Placental epithelial cell (primary cell): ENCODE data around the gene HCN1. TPM values are rescaled to one million over a fixed set of nuclear protein-coding genes. Genes with fewer than 3 reads are reported as not detected.

Experiments
- total RNA-seq: library from RNA; depleted of rRNA; stranded (reverse); fragments of >200 nt; gene quantifications from 2 replicates; pipeline ENCODE4 v1.2.3, GENCODE V29; 2012

The HCN1 gene
- under 0.01 TPM in 1 of 2 replicates, not detected in the other for total RNA-seq

DNA sequence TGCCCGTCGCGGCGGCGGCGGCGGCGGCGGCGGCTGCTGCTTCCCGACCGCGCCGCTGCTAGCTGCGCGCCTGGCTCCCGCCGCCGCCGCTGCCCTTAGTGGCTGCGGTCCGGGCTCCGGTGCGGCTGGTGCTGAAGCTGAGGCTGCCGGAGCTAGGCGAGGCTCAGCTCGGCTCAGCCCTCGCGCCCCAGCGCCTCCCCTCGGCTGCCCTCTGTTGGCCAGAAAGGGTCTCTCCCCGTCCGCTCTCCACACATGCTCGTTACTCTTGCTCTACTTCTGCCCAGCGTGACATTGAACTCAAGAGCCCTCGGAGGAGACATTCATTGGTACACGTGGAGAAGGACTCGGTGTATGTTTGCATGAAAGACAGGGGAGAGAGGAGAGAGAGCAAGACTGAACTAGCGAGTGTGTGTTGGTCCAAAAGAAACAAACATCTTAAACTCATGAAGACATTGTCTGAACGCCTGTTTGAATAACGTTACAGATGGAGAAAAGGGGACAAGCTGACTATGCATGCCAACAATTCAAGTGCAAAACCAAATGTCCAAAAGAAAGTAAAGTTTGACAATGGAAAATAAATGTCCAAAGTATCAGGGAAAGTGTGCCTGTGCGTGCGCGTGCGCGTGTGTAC, at the start of gene HCN1:
HCN1 (minus strand) TSS at position 175 of the 631 bp plus-strand sequence.

